Coronary artery (tissue), 2 donors: ENCODE measurements around the gene USPL1.
A peak's percentile ranks its signal among the peaks of the same experiment; 100 is the strongest.

Source experiments
- DNase-seq: peaks from one replicate; pipeline ENCODE4 v3.0.0-alpha.2; 2017; ENCODE audit warnings: low spot score
- H3K27ac ChIP-seq, 2 donors: fragments of 200-600 bp; sonication (generic); one replicate each; pipeline ENCODE4 v1.5.1; 2016 to 2019
- H3K4me3 ChIP-seq: fragments of 200-600 bp; sonication (generic); 2 replicates; pipeline ENCODE4 v1.5.1; 2016; ENCODE audit warnings: mild to moderate bottlenecking, moderate library complexity
- CTCF ChIP-seq: fragments of 200-600 bp; sonication (generic); IDR thresholded peaks from one replicate; pipeline ENCODE4 v1.5.1; 2019; ENCODE audit warnings: antibody characterized with exemption

Gene USPL1

GRCh38 chr13:30617315-30618185, at the start of gene USPL1:
Gene USPL1 (plus strand): TSS chr13:30617920. CDS start chr13:30621141, 3,221 bp downstream.
- peak within 1 kb of the TSS; percentile 92 for H3K4me3 ChIP-seq
- peak; percentile 99 for DNase-seq
- no peak for TF ChIP-seq CTCF
- H3K27ac ChIP-seq: peak within 1 kb of the TSS; percentile 95 to 99

GRCh38 chr13:30569901-30570576, 47.7 kb upstream of the USPL1 start:
- Histone ChIP-seq H3K27ac (peak overlapping the region in 1 of 2 donors; percentile 33), H3K4me3 (no peak overlapping the region)
- TF ChIP-seq CTCF: no peak
- DNase-seq: no peak

DNA sequence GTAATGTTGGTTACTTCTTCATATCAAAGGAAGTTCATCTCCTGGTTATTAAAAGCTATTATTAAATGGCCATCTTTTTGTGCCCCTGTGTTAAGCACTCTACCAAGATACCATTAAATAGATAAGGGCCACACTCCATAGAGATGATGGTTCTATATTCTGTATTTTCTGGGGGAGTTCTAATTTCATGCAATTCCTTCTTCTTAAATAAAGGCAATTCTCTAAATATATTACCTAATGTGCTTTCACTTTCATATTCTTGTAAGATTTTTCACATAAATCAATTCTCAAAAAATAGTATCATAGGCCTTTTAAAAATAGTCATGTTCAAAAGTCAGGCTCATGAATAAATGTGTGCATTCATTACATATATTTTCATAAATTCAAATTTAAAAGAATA, 47.0 kb upstream of the USPL1 start:
- DNase-seq: no peak
- Histone ChIP-seq H3K4me3 (no peak overlapping the region), H3K27ac (no peak overlapping the region)
- no peak for TF ChIP-seq CTCF

GRCh38 chr13:30572859-30573275, 44.9 kb upstream of the USPL1 start:
- peak overlapping the region in 1 of 2 donors; percentile 18 for H3K27ac ChIP-seq

DNA sequence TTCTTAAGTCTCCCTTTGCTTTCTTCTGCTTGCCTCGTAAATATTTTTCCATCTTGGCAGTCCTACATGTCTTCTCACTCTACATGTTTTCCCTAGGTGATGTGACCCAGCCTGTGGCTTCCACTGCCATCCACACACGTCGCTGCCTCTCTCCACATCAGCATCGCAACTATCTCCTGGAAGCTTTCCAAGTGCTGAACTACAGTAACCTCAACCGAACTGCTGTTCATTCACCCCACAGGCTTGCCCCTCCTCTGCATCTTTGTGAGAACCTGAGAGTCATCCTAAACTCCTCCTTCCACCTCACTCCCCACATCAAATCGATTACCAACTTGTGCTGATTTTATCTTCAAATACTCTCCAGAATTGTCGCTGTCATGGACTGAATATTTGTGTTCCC, 41.2 kb upstream of the USPL1 start:
- no peak overlapping the region for H3K4me3 ChIP-seq
- H3K27ac ChIP-seq: no peak overlapping the region
- DNase-seq: no peak
- no peak for TF ChIP-seq CTCF

More at GRCh38 chr13:30572859-30573275, 44.9 kb upstream of the USPL1 start:
- no peak for DNase-seq
- TF ChIP-seq CTCF: no peak
- H3K4me3 ChIP-seq: peak overlapping the region; percentile 62

DNA sequence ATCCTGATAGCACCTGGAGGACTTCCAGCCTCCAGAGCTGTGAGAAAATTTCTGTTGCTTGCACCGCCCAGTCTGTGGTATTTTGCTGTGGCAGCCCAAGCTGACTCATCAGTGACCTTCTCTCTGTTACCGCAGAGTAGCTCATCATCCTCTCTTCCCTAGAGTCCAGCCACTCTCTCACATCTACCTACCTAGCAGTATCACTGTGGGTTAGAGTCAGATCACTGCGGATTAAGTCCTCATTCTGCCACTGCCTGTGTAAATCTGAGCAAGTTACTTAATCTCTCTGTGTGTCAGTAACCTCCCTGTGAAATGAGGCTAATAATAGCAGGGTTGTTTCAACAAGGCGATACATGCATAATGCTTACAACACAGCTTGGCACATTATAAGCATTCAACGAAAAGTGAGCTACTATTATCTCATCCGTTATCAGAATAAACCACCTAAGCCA, 40.3 kb upstream of the USPL1 start:
- DNase-seq: no peak
- no peak for TF ChIP-seq CTCF
- Histone ChIP-seq H3K4me3 (no peak overlapping the region), H3K27ac (no peak overlapping the region)
